Duodenal mucosa (tissue), 2 donors: ENCODE data around the gene CPZ.

Experiments used
- H3K27ac ChIP-seq: one replicate; pipeline ENCODE4 v1.7.0; 2013; ENCODE audit warnings: low read depth, low read length
- H3K27me3 ChIP-seq, 2 donors: one replicate each; pipeline ENCODE4 v1.7.0; 2013; ENCODE audit warnings: low read length in 2 of 2, control low read depth in 1 of 2; ENCODE audit not compliant: insufficient read depth in 2 of 2, control insufficient read depth in 1 of 2
- H3K36me3 ChIP-seq, 2 donors: one replicate each; pipeline ENCODE4 v1.7.0; 2013; ENCODE audit warnings: low read length in 2 of 2, control low read depth in 1 of 2; ENCODE audit not compliant: insufficient read depth in 2 of 2, control insufficient read depth in 1 of 2
- H3K4me1 ChIP-seq, 2 donors: one replicate each; pipeline ENCODE4 v1.7.0; 2013; ENCODE audit warnings: low read length in 2 of 2, control low read depth in 1 of 2; ENCODE audit not compliant: insufficient read depth in 2 of 2, control insufficient read depth in 1 of 2
- H3K4me3 ChIP-seq, 2 donors: one replicate each; pipeline ENCODE4 v1.7.0; 2013; ENCODE audit warnings: low read length in 2 of 2, low read depth in 1 of 2
- H3K9ac ChIP-seq, 2 donors: one replicate each; pipeline ENCODE4 v1.7.0; 2013; ENCODE audit warnings: low read length in 2 of 2, low read depth in 1 of 2
- H3K9me3 ChIP-seq, 2 donors: one replicate each; pipeline ENCODE4 v1.7.0; 2013; ENCODE audit warnings: low read length in 2 of 2, control low read depth in 1 of 2; ENCODE audit not compliant: control insufficient read depth in 1 of 2

Gene CPZ

GRCh38 chr4:8586671-8587468 is 5.7 kb upstream of the CPZ start:
- Histone ChIP-seq H3K27ac (no peak overlapping the region), H3K9me3 (no peaks in the 10 kb centered on the region), H3K4me3 (no peak overlapping the region), H3K36me3 (no peaks in the 10 kb centered on the region), H3K4me1 (no peaks in the 10 kb centered on the region), H3K27me3 (peaks cover 6 to 19% of the 10 kb centered on the region in 2 donors), H3K9ac (no peak overlapping the region)

DNA sequence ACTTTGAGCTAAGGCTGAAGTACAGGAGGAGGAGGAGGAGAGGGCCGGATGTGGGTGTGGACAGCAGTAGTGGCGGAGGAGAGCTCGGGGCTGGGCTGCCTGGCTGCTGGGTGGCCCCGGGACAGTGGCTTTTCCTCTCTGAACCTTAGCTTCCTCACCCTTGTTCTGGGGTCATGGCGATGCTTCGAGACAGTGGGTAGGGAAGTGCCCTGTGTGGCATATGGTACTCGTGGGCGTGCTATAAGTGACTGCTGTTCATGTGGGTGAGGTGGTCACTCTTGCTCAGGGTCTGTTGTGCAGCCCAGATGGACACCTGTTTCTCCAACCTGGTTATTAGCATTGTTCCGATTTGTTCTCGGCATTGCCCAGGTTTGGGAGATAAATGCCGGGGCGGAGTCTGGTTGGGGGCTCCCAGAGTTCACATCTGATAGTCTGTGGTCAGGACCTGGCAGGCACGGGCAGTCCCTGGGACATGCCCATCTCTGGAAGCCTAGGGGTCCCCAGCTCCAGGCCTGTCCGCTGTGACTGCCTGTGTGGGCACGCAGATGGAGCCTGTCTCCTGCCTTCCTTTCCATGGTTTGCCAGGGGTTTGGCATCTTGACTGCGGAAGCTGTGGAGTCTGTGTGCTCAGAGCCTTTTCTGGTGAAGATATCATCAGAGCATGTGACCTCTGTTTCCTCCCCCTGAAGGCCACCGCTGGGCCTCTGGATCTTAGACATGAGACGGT is 4.9 kb upstream of the CPZ start:
- H3K4me3 ChIP-seq: no peak overlapping the region
- H3K9ac ChIP-seq: no peak overlapping the region
- H3K4me1 ChIP-seq: no peaks in the 10 kb centered on the region
- no peak overlapping the region for H3K27ac ChIP-seq
- peaks cover 13 to 22% of the 10 kb centered on the region in 2 donors for H3K27me3 ChIP-seq
- H3K36me3 ChIP-seq: no peaks in the 10 kb centered on the region
- no peaks in the 10 kb centered on the region for H3K9me3 ChIP-seq

DNA sequence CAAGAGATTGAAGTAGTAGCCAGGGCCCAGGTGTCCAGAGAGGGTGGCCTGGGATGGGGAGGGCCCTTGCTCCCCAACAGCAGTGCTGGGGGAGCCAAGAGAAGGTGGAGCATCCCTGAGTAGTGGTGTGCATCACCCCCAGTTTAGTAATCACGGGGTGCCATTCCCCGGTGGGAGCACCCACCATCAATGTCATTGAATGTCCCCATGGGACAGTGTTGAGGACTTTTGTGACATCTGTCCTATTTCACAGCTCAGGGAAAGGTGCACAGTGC is 4.4 kb upstream of the CPZ start:
- peaks cover 18 to 25% of the 10 kb centered on the region in 2 donors for H3K27me3 ChIP-seq
- no peaks in the 10 kb centered on the region for H3K9me3 ChIP-seq
- no peaks in the 10 kb centered on the region for H3K4me1 ChIP-seq
- no peak overlapping the region for H3K4me3 ChIP-seq
- no peak overlapping the region for H3K27ac ChIP-seq
- H3K36me3 ChIP-seq: no peaks in the 10 kb centered on the region
- H3K9ac ChIP-seq: no peak overlapping the region

DNA sequence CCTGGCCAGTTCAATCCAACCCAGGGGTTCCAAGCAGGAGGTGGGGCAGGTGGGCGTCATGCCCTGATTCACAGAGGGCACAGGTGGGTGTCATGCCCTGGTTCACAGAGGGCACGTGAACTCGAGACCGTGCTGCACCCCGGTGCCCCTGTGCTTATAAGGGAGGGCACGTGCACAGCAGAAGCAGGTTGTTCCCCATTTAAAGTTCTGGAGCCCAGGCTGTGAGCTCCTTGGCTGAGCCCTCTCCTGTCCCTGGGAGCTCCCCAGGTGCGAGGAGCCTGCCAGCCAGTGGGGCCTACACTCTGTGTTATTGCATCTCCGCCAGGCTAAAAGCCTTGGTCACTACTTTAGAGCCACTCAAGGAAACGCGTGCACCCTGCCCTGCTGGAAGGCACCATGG is 3.2 kb upstream of the CPZ start:
- Histone ChIP-seq H3K4me3 (no peak overlapping the region), H3K9me3 (no peaks in the 10 kb centered on the region), H3K27me3 (peaks cover 30 to 37% of the 10 kb centered on the region in 2 donors)

DNA sequence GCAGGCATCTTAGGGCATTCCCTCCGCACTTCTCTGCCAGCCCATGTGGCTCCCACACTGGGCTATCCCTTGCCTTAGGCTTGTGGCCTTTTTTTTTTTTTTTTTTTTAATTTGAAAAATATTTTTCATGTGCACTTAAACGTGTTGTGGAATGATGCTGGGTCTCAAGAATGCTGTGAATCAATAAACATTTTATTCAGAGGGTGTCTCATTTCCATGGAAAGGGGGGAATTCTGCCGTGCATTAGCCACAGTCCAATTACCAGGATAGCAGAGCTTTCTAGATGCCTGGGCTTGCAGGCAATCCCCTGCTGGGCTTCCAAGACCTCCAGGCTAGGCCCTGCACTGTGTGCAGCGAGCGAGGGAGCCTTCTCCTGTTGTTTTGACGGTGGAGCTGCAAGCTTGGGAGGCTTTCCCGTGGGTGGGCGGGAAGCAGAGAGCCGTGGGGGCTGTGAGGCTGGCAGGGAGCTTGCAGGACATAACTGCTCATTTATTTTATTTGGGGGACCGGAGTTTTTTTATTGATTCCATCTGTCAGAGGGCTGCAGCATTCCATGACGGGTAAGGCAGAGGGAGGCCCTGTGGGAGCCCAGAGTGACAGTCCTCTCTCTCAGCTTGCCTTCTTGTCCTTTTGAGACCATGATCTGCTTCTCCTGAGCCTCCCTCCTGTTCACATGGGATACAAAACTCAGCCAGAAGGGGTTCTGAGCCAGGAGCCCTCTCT is 2.6 kb upstream of the CPZ start:
- peaks cover 30 to 37% of the 10 kb centered on the region in 2 donors for H3K27me3 ChIP-seq
- no peaks in the 10 kb centered on the region for H3K36me3 ChIP-seq
- no peaks in the 10 kb centered on the region for H3K9me3 ChIP-seq
- no peak overlapping the region for H3K27ac ChIP-seq
- no peaks in the 10 kb centered on the region for H3K4me1 ChIP-seq
- H3K9ac ChIP-seq: no peak overlapping the region
- no peak overlapping the region for H3K4me3 ChIP-seq

More for the DNA sequence above, 3.2 kb upstream of the CPZ start:
- no peak overlapping the region for H3K27ac ChIP-seq
- no peak overlapping the region for H3K9ac ChIP-seq
- H3K36me3 ChIP-seq: no peaks in the 10 kb centered on the region
- no peaks in the 10 kb centered on the region for H3K4me1 ChIP-seq

DNA sequence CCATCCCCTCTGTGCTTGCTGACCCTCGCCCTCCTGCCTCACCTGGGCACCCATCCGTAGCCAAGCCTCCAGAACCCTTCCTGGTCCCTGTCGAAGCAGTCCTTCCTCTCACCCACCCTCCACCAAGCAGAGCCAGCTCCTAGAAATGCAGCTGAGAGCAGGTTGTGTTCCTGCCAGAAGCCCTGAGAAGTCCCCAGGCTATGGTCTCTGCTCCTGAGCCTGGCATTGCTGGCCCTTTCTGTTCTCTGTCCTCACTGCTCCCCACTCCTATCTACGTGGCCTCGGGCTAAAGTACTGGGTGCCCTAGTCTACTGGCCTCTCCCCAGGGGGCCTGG is 2.1 kb upstream of the CPZ start:
- Histone ChIP-seq H3K4me1 (no peaks in the 10 kb centered on the region), H3K9ac (no peak overlapping the region), H3K27ac (no peak overlapping the region), H3K4me3 (no peak overlapping the region), H3K27me3 (peaks cover 30 to 37% of the 10 kb centered on the region in 2 donors), H3K9me3 (no peaks in the 10 kb centered on the region), H3K36me3 (no peaks in the 10 kb centered on the region)

DNA sequence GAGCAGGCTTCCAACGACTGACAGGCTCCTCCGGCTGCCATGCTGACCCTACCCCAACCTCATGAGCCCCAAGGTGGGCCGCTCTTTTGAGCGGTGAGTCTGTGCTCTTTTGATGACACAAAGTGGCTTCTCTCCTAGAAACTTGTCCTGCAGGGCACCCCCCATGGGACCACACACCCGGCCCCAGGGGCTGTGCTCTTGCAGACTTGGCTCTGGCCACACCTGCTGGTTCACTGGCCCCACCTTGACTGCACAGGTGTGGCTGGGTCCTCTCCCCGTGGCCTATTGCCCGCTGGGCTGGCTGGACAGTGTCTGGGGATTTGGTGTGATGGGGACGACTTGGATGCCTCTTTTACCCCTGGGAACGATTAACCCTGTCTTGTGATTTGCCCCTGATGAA is 1.5 kb upstream of the CPZ start:
- Histone ChIP-seq H3K36me3 (no peaks in the 10 kb centered on the region), H3K4me3 (no peak overlapping the region), H3K9ac (no peak overlapping the region), H3K27me3 (peaks cover 30 to 37% of the 10 kb centered on the region in 2 donors), H3K9me3 (no peaks in the 10 kb centered on the region), H3K27ac (no peak overlapping the region), H3K4me1 (peaks cover 0 to 3% of the 10 kb centered on the region in 2 donors)

DNA sequence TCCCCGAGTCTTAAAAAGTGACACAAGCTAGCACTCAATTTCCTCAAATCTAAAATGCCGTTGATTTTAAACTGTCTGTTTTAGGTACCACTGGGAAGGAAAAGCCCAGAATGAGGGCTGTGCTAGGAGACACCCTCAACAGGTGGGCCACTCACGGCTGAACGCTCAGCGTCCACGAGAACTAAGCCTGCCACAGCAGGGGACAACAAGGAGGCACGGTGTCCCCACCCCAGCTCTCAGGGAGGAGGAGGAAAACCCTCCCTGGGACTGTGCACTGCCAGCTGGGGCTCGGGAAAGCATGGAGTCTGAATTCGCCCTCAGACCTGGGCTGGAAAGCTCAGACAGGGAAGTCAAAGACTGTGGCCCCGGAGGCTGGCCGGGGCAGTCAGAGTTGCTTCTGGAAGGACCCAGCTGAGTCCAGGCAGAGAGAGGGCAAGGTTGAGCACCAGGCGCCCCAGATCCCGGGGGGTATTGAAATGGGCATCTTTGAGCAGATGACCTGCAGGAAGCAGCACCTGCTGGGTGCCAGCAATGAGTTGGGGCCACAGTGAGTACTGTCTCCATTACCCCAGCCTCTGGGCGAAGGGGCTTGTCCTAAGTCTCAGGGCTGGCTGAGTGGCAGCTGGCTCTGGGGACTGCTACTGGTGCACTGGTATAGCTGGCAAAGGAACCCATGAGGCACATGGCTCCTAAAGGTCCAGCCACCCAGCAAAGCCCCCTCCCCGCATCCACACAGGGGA is 769 bp upstream of the CPZ start:
- Histone ChIP-seq H3K4me3 (no peak overlapping the region), H3K36me3 (no peaks in the 10 kb centered on the region), H3K9me3 (no peaks in the 10 kb centered on the region), H3K4me1 (peaks cover 0 to 3% of the 10 kb centered on the region in 2 donors), H3K27ac (no peak overlapping the region), H3K27me3 (peaks cover 30 to 34% of the 10 kb centered on the region in 2 donors), H3K9ac (no peak overlapping the region)

DNA sequence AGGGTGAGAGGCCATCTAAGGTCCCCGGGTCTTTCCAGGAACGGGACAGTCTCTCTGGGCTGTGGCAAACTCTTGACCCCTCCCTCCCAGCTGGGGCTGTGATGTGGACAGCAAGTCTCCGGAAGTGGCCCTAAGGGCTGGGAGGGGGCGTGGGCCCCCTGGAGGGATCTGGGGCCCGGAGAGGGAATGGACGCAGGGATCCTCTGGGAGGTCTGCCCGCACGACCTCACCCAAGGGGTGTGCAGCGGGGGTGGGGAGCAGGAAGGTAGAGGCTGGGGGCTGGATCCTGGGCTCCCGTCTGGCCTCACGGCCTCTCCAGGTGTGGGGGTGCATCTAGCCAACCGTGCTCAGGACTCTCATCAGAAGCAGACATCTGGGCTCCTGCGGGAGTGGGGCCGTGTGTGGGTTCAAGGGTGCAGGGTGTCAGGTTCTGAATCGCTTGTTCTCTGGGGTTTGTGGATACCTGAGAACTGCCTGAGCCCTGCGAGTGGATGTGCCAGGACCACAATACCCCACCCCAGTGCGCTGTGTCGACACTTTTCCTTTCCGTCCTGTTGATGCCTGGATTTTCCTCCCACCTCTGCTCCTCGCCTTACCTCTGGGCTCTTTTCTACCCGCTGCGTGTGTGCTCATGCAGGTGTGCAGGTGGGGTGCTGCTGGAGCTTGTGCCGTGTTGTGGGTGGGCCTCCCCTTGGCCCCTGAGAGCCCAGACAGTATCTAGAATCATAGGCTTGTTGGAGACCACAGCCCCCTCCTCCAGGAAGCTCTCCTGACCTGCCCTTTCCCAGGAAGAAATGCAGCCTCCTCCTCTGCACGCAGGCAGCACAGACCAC is 915 bp downstream of the CPZ start:
- H3K27ac ChIP-seq: no peak overlapping the region
- no peak overlapping the region for H3K4me3 ChIP-seq
- H3K36me3 ChIP-seq: no peaks in the 10 kb centered on the region
- H3K4me1 ChIP-seq: peaks cover 0 to 3% of the 10 kb centered on the region in 2 donors
- H3K27me3 ChIP-seq: peaks cover 30 to 34% of the 10 kb centered on the region in 2 donors
- H3K9me3 ChIP-seq: no peaks in the 10 kb centered on the region
- no peak overlapping the region for H3K9ac ChIP-seq
